Measurements from ENCODE around the gene NELFCD. TPM values are rescaled to one million over a fixed set of nuclear protein-coding genes. Genes with fewer than 3 reads are reported as not detected.

The NELFCD gene
- 10 to 100 TPM; 15.9 to 66.6 (median 41.3) TPM for total RNA-seq

- intact Hi-C loops (cut with DNase I; ENCODE audit: low total_unique reads) = loop anchor here (10.0 kb wide), 1 partner anchor 86 kb away; no protein-coding TSS in a partner anchor
- peak; percentile 83 to 92 for DNase-seq
- H3K27me3 ChIP-seq = no peaks in the 10 kb centered on the region
- peak within 1 kb of the TSS; percentile 68 to 79 for H3K4me3 ChIP-seq
- H3K27ac ChIP-seq = peak within 1 kb of the TSS; percentile 89 to 93
- H3K9me3 ChIP-seq = no peaks in the 10 kb centered on the region
- TF ChIP-seq CTCF (IDR thresholded peaks at IDR 0.05) = peak in 1 of 4 experiments; percentile 19
- peak; percentile 70 to 82 for TF ChIP-seq POLR2A (IDR thresholded peaks at IDR 0.05)
- H3K36me3 ChIP-seq = no peaks in the 10 kb centered on the region
- peaks cover 0 to 8% of the 10 kb centered on the region in 2 donors for H3K4me1 ChIP-seq
Measured at GRCh38 chr20:58980711-58981627, at the start of gene NELFCD. TSS of gene NELFCD (plus strand) at chr20:58981256. CDS start at chr20:58981310, 54 bp downstream.

- TF ChIP-seq POLR2A (IDR thresholded peaks at IDR 0.05) = no peak
- Histone ChIP-seq H3K4me3 (no peak overlapping the region), H3K36me3 (no peaks in the 10 kb centered on the region), H3K27ac (no peak overlapping the region), H3K27me3 (no peaks in the 10 kb centered on the region), H3K9me3 (no peaks in the 10 kb centered on the region), H3K4me1 (no peaks in the 10 kb centered on the region)
- DNase-seq = no peak
- intact Hi-C loops (cut with DNase I; ENCODE audit: low total_unique reads) = no loop called here
Measured at GRCh38 chr20:58932170-58932569, 48.9 kb upstream of the NELFCD start.

GRCh38 chr20:58938078-58938477 is 43.0 kb upstream of the NELFCD start:
- Histone ChIP-seq H3K36me3 (no peaks in the 10 kb centered on the region), H3K4me3 (no peak overlapping the region), H3K27me3 (no peaks in the 10 kb centered on the region), H3K9me3 (no peaks in the 10 kb centered on the region), H3K4me1 (no peaks in the 10 kb centered on the region), H3K27ac (no peak overlapping the region)
- TF ChIP-seq POLR2A (IDR thresholded peaks at IDR 0.05) (no peak), CTCF (IDR thresholded peaks at IDR 0.05) (no peak)
- intact Hi-C loops (cut with DNase I; ENCODE audit: low total_unique reads) = no loop called here
- no peak for DNase-seq

- H3K27me3 ChIP-seq = no peaks in the 10 kb centered on the region
- intact Hi-C loops (cut with DNase I; ENCODE audit: low total_unique reads) = no loop called here
- no peak overlapping the region for H3K4me3 ChIP-seq
- TF ChIP-seq POLR2A (IDR thresholded peaks at IDR 0.05) (no peak), CTCF (IDR thresholded peaks at IDR 0.05) (no peak)
- H3K36me3 ChIP-seq = no peaks in the 10 kb centered on the region
- H3K9me3 ChIP-seq = no peaks in the 10 kb centered on the region
- H3K27ac ChIP-seq = no peak overlapping the region
- no peaks in the 10 kb centered on the region for H3K4me1 ChIP-seq
- no peak for DNase-seq
Measured at GRCh38 chr20:58938541-58938940, 42.5 kb upstream of the NELFCD start.

GRCh38 chr20:58941471-58941870 is 39.6 kb upstream of the NELFCD start:
- Histone ChIP-seq H3K4me3 (no peak overlapping the region), H3K9me3 (no peaks in the 10 kb centered on the region), H3K36me3 (no peaks in the 10 kb centered on the region), H3K27me3 (no peaks in the 10 kb centered on the region), H3K4me1 (no peaks in the 10 kb centered on the region), H3K27ac (no peak overlapping the region)
- DNase-seq = no peak
- intact Hi-C loops (cut with DNase I; ENCODE audit: low total_unique reads) = no loop called here
- no peak for TF ChIP-seq POLR2A (IDR thresholded peaks at IDR 0.05)
- TF ChIP-seq CTCF (IDR thresholded peaks at IDR 0.05) = no peak
